ENCODE data around the gene NR2F1-AS1. TPM values are rescaled to one million over a fixed set of nuclear protein-coding genes. Genes with fewer than 3 reads are reported as not detected.

Gene NR2F1-AS1
- total and polyA plus RNA-seq, 2 experiments from 2014 or later = 0.59 to 4.5 TPM

DNA sequence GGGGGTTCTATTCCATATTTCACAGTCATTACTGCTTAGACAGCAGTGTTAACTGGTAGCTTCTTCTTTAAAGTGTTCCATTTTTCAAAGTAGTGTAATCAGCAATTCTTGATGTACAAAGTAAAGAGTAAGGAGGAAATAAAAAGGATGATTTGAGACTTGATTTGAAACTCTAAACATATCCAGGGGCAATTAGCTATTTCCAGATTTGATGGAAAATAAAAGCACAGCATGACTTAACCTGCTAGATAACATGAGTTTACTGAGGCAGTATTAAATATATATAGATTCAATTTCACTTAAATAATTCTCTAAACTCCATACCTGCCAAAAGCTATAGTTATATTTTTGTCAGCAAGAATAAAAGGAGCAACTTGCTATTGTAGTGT, 31.8 kb upstream of the NR2F1-AS1 start:
- Mint-ChIP-seq H3K4me3 (no peak overlapping the region), H3K9me3 (no peaks in the 10 kb centered on the region)
- peak overlapping the region; percentile 33; the same call in 1 of the 2 replicates for H3K4me3 ChIP-seq

DNA sequence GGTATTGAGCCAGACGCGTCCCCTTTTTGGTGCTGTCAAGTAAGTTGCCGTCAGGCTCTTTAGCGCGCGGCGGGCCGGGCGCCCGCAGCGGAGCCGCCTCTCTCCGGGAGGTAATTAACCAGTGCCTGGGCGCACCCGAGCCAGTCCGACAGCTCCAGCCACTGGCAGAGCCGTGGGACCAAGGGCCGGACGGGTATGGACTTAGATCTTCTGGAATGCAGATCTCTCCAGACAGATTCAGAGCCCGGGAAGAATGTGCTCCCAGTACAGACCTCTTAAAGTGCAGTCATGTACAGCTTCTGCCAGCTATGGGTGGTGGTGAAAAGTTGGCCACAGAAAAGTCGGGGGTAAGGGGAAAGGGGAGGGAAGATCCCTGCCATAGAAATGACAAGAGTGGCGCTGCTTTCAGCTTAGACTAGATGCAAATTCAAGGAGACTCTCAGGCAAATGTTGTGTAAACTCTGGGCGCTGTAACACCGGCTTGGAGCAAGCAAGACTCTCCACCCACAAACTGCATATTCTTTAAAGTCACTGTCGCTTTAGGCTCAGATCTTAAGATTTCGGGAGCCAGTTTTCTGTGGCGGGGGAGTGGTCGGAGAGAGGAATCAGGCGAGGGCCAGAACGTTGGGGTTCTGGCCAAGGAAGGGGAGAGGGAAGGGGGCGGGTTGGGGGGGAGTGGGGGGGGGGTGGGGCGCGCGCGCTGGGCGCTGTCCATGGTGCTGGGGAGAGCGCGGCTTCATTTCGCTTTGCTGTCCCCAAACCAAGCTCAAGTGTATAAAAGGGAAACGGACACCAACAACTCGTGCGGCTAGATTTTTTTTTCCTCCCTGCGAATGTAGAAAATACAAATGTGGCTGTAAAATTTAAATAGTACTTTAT, 31.2 kb upstream of the NR2F1-AS1 start:
- Histone ChIP-seq H2AFZ (no peak overlapping the region), H3K4me3 (peak overlapping the region; percentile 48), H3K4me1 (ENCODE audit: insufficient read depth) (peaks cover 61% of the 10 kb centered on the region), H3K79me2 (replicated peaks; ENCODE audit: insufficient read depth) (no peaks in the 10 kb centered on the region), H3K27me3 (ENCODE audit: insufficient read depth) (peaks cover 99% of the 10 kb centered on the region), H3K36me3 (ENCODE audit: insufficient read depth) (no peaks in the 10 kb centered on the region), H3F3A (replicated peaks; ENCODE audit: low read depth) (peaks cover 21% of the 10 kb centered on the region), H3K27ac (ENCODE audit: low read depth) (no peak overlapping the region), H3K4me2 (peak overlapping the region; percentile 76), H4K20me1 (replicated peaks; ENCODE audit: insufficient read depth) (peaks cover 37% of the 10 kb centered on the region), H3K9me2 (ENCODE audit: insufficient read depth) (no peaks in the 10 kb centered on the region)
- DNase-seq (ENCODE audit: low spot score) (peak; percentile 65), ATAC-seq (peak; percentile 57)
- Mint-ChIP-seq H3K27ac (no peak overlapping the region), H3K4me3 (peak overlapping the region; percentile 53), H3K36me3 (ENCODE audit: low read depth) (no peaks in the 10 kb centered on the region), H3K27me3 (ENCODE audit: insufficient read depth, low read depth, poor library complexity) (peaks cover 40% of the 10 kb centered on the region), H3K4me1 (peaks cover 44% of the 10 kb centered on the region), H3K9me3 (no peaks in the 10 kb centered on the region)
- TF ChIP-seq CREB1 (CRISPR knock-in tag; IDR thresholded peaks at IDR 0.05; ENCODE audit: low read depth) (no peak), ETS1 (IDR thresholded peaks at IDR 0.05) (no peak), EZH2 (IDR thresholded peaks at IDR 0.05; ENCODE audit: low read depth, unreplicated experiment) (peak; percentile 42), NANOG (IDR thresholded peaks at IDR 0.05; ENCODE audit: borderline replicate concordance) (no peak), EZH2phosphoT487 (IDR thresholded peaks at IDR 0.05; ENCODE audit: unreplicated experiment) (no peak), ZNF114 (CRISPR knock-in tag; IDR thresholded peaks at IDR 0.05) (no peak), STAT1 (IDR thresholded peaks at IDR 0.05; ENCODE audit: unreplicated experiment) (no peak), JUNB (IDR thresholded peaks at IDR 0.05; ENCODE audit: unreplicated experiment) (no peak), REST (IDR thresholded peaks at IDR 0.05; ENCODE audit: unreplicated experiment) (peak; percentile 73), ZNF462 (CRISPR knock-in tag; IDR thresholded peaks at IDR 0.05) (no peak)

More for the DNA sequence above, 31.8 kb upstream of the NR2F1-AS1 start:
- H3K4me1 Mint-ChIP-seq = peaks cover 39% of the 10 kb centered on the region
- H3K36me3 ChIP-seq (ENCODE audit: insufficient read depth) = no peaks in the 10 kb centered on the region
- H4K20me1 ChIP-seq (replicated peaks; ENCODE audit: insufficient read depth) = peaks cover 40% of the 10 kb centered on the region
- H3K4me2 ChIP-seq = peak overlapping the region; percentile 70
- no peaks in the 10 kb centered on the region for H3K9me2 ChIP-seq (ENCODE audit: insufficient read depth)
- TF ChIP-seq STAT1 (IDR thresholded peaks at IDR 0.05; ENCODE audit: unreplicated experiment) = no peak
- no peak for ATAC-seq
- no peak overlapping the region for H3K27ac ChIP-seq (ENCODE audit: low read depth)
- no peak overlapping the region for H2AFZ ChIP-seq
- DNase-seq (ENCODE audit: low spot score) = no peak
- H3F3A ChIP-seq (replicated peaks; ENCODE audit: low read depth) = peaks cover 18% of the 10 kb centered on the region
- H3K27me3 Mint-ChIP-seq (ENCODE audit: insufficient read depth, low read depth, poor library complexity) = peaks cover 46% of the 10 kb centered on the region
- H3K79me2 ChIP-seq (replicated peaks; ENCODE audit: insufficient read depth) = no peaks in the 10 kb centered on the region
- H3K36me3 Mint-ChIP-seq (ENCODE audit: low read depth) = no peaks in the 10 kb centered on the region
- H3K27ac Mint-ChIP-seq = no peak overlapping the region
- H3K27me3 ChIP-seq (ENCODE audit: insufficient read depth) = peaks cover 99% of the 10 kb centered on the region
- H3K4me1 ChIP-seq (ENCODE audit: insufficient read depth) = peaks cover 59% of the 10 kb centered on the region
